Activated naive CD4-positive, alpha-beta T cell (primary cell): Measurements from ENCODE around the gene RECQL.
A peak's percentile ranks its signal among the peaks of the same experiment; 100 is the strongest.

Experiments used
- DNase-seq, 4 experiments: peaks; one replicate each; lab custom pipeline; 2025; lab: John Stamatoyannopoulos, UW

Gene RECQL, protein sequence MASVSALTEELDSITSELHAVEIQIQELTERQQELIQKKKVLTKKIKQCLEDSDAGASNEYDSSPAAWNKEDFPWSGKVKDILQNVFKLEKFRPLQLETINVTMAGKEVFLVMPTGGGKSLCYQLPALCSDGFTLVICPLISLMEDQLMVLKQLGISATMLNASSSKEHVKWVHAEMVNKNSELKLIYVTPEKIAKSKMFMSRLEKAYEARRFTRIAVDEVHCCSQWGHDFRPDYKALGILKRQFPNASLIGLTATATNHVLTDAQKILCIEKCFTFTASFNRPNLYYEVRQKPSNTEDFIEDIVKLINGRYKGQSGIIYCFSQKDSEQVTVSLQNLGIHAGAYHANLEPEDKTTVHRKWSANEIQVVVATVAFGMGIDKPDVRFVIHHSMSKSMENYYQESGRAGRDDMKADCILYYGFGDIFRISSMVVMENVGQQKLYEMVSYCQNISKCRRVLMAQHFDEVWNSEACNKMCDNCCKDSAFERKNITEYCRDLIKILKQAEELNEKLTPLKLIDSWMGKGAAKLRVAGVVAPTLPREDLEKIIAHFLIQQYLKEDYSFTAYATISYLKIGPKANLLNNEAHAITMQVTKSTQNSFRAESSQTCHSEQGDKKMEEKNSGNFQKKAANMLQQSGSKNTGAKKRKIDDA

DNA sequence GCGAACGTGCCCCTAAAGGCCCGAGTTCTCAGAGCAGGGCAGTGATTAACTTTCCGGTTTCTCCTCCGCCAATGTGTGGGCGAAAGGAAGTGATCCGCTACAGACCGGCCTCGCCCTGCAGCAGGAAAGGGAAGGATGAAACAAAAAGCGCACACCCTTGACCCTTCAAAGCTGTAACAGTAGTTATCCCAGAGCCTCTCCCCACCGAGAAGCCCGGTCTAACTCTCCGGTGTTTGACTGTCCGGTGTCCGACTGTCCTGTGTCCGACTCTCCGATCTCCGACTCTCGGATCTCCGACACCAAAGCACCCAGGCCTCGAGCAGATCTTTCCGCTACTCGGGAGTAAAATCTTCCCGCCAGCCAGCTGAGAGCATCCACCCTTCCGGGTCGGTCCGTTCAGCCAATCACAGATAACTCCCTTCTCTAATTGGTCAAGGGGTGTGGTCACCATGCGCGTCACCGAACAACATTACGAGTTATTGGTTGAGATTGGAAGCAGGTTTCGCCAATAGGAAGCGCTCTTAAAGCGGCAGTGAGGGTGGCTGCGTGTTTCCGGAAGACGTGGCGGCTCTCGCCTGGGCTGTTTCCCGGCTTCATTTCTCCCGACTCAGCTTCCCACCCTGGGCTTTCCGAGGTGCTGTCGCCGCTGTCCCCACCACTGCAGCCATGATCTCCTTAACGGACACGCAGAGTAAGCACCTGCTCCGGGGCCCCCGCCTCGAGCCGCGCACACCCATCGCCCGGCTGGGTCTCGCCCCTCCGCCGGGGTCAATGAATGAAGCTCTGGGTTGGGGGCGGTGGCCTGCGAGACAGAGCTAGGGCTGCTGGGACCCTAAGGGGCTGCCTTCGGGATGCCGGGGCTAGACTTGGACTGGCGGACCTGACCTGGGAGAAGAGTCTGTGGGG is at the start of gene RECQL, which contains the start of gene GOLT1B:
RECQL (minus strand) TSS at position 378 of the 906 bp plus-strand sequence. CDS start 2,065 bp downstream, outside the sequence.
GOLT1B (plus strand) TSS at position 532 of the 906 bp plus-strand sequence; CDS start at position 667, 135 bp downstream.
- peak; percentile 62 to 74 (median 71) for DNase-seq

DNA sequence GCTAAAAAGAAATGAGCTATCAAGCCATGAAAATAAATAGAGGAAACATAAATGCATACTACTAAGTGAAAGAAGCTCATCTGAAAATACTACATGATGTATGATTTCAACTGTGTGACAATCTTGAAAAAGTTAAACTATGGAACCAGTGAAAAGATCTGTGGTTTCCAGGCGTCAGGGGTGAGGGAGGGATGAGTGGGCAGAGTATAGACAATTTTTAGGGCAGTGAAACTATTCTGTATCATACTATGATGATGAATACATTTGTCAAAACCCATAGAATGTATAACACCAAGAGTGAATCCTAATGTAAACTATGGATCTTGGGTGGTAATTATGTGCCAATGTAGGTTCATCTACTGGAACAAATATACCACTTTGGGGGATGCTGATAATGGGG is 46.0 kb upstream of the RECQL start:
- no peak for DNase-seq

DNA sequence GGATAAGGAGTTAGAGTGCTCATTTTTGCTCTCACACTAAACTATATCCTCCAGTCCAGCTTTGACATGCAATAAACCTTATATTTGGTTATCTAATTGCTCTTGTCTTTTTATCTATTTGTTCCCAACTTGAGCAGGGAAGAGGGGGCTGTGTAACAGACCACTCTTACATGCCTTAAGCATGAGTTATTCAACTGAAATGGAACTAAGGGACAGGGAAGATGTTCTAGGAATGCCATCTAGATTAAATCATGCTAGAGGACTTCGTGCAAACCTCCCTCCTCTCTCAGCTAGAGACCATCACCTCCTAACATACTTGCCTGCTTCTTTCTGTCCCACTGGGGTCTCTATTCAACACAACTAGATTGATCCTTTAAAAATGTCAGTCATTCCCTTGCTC is 45.3 kb upstream of the RECQL start:
- DNase-seq: no peak

DNA sequence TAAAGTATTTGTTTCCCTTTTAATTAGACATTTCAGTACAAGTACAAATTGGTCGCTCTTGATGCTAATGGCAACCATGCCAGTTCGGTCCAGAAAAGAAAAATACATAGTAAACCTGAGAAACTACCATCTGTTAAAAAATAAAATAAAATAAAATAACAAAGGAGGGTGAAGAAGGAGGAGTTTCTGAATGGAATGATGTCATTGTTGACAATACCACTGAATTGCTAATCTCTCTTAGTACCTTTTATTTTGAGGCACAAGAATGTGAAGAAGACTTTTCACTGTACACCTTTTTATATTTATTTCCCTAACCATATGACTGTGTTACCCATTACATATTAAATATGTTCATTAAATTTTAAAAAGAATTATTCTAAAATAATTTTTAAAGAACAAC is 44.1 kb upstream of the RECQL start:
- no peak for DNase-seq

DNA sequence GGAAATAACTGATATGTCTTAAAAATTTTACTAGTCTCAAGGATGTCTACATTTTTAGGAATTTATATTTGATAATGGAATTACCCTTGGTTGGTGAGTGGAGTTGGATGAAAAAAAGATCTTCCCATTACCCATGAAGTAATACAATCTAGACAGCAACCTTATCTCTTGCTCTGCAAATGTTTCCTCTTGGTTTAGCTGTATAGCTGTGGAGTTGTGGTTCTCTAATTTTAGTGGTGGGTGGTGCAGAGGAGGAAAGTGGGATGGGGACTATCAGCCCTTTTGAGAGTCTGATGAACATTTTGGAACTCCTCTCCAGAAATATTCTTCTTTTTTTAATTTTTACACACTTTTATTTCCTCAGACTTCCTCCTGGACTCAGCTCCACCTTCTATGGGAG is 41.7 kb upstream of the RECQL start:
- no peak for DNase-seq

DNA sequence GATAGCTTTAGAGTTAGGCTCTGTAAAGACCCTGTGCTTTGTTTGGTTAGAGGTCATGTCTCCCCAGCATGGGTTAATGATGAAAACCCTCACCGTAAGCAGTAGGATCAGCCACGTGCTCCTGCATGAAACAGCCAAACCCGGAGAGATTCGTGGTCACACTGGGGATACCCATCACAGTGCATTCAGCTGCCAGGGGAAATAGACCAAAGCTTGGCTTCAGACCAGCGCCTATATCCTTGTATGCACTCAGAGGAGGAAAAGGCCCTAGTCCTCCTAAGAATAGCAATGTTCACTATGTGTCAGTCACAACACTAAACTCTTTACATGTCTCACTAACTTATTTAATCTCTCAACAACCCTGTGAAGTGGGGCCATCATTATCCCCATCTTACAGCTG is 41.0 kb upstream of the RECQL start:
- DNase-seq: no peak

DNA sequence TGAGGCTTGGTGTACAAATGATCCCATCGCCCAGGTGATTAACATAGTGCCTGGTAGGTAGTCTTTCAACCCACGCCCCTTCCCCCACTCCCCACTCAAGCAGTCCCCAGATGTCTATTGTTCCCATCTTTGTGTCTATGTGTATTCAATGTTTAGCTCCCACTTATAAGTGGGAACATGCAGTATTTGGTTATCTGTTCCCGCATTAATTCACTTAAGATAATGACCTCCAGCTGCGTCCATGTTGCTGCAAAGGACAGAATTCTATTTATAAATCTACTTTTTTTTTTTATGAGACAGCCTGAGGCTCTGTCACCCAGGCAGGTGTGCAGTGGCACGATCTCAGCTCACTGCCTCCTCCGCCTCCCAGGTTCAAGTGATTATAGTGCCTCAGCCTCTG is 40.3 kb upstream of the RECQL start:
- no peak for DNase-seq

DNA sequence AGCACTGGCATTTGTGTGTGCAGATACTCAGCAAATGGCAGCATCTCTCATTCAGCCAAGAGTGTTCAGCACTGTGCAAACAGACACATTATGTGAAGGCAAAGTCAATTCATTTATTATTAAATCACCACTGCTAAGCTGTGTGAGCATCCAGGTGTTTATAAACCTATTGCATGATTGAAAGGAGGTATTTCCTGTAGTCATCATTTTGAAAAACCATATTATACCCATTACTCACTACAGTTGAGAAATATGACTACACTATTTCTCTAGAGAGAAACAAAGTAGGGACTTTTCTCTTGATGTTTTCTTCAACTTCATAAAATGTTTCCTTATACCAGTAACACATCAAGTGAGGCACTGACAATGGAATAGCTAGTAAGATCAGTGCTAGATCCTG is 38.4 kb upstream of the RECQL start:
- DNase-seq: no peak

DNA sequence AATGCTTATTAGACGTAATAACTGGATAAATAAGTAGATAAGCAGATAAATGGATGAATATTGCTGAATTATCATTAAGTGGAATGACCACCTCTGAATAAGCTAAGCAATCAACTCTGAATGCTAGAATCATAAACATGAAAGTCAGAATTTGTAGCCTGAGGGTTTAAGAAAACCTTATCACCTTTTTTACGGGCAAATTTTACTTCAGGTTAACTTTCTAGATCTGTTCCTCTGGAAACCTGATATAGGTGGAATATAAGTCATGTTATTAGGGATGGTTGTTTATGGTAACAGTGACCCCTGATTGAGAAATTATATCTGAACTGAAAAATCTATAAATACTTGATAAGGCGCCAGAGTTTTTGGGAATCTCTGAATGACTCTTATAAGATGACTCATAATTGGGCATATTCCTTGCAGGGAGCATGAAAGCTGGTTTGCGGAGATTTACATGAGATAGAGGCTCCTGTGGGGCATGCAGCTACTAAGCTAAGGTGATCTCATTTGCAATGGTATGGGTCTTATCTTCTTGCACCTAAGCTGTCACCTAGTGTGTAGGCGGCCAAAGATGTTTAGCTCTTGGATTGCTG is 36.7 kb upstream of the RECQL start:
- no peak for DNase-seq

DNA sequence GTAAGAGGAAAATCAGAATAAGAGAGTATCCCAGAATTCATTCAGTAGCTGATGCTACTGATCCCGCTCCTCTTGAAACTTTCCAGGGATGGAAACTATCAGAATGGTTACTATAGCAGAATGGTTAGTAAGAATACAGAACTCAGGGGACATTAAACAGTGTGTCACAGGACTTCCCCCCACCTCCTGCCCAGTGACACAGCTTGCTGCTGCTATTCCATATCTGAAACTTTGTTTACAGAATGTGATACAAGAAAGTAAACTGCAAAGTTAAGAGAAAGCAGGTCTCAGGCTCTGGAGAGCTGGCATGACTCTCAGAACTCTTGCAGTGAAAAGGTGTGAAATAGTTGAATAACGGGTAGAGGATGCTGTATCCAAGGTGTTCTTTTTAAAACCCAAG is 28.0 kb upstream of the RECQL start:
- DNase-seq: no peak

DNA sequence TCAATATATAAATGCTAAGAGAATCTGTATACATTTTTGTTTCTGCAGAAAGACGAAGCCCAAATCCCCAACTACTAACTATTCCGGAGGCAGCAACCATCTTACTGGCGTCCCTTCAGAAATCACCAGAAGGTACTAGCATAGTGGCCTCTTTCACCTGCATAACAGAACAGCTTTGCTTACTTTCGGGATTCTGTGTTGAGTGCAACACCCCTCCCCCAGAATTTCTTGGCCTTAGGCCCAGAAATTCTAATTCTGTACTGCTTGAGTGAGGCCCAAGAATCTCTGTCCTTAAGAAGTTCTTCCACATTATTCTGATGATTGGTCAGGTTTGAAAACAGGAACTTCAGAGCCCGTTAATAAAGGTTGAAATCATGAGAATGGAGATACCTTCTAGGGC is 27.5 kb upstream of the RECQL start:
- DNase-seq: no peak

DNA sequence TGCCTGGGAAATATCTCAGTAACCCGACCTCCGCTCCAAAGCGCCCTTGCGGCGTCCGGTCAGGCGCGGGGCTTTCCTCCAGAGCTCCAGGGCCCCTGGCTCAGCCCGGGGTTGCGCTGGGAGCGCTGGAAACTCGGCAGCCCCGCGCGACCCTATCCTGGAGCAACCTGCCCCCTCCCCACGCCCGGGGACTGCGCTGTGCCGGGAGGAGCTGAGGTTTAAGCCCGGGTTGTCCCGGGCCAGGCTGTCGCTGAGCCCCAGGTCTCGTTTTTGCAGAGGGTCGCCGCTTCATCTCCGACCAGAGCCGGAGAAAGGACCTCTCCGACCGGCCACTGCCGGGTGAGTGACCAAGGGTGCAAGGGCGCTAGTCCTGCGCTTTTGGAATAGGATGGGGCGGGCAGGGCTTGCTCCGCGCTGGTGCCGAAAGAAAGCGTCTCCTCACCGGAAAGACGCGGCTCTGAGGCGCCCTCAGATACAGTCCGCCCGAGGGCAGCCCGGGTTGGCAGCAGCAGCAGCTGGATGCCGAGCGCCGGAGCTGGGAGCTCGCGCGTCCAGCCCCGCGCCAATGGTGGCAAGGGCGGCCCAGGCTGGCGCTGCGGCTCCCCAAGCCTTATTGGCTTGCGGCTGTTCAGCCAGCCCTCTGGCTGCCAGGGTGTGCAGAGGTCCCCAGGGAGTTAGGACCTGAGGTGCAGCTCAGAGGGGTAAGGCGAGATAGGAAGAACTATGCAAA is 26.2 kb upstream of the RECQL start:
- peak; percentile 12 to 48 (median 30) for DNase-seq

DNA sequence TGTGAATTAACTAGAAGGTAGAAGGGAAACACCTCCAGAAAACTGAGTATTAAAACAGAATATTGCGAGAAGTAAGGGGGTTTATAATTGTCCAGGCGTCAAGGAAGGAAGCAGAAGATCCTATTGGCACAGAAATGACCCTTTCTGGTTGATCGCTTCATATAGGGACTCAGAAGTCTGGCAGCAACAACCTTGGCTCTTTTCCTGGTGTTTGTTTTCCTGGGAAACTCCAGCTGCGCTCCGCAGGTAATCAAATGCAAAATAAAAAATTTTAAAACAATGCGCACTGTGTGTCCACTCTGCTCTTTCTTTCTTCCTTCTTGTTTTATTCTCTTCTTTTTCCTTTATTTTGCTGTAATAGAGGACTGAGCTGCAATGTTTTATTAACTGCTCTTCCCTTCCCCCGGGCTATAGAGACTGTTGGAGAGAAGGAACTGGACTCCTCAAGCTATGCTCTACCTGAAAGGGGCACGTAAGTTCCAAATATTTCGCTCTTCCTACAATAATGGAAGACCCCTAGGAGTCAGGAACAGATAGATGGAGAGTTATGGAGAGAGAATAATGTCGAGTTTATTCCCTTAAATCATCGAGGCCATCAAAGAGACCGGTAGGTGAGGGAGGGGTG is 25.4 kb upstream of the RECQL start:
- DNase-seq: no peak

DNA sequence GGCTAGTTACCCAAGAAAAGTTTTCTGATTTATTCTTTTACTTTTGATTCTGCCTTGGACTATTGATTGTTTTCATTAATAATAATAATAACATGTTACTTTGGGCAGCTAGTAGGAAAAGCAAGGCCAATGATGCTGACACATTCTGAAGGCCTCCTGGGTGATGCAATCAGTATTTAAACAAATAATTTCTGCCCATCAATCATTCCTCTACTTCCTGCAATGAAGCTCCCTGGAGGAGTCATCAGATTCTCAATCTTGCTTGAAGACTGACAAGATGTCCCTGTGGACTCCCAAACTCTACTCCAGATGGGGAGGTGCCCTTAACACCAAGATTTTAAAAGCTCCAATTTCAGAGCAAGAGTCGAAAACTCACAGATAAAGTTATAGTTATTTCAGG is 24.6 kb upstream of the RECQL start, which contains the start of gene SPX:
SPX (plus strand) TSS at position 244 of the 400 bp plus-strand sequence. CDS start 177 bp downstream, outside the sequence.
- no peak for DNase-seq

DNA sequence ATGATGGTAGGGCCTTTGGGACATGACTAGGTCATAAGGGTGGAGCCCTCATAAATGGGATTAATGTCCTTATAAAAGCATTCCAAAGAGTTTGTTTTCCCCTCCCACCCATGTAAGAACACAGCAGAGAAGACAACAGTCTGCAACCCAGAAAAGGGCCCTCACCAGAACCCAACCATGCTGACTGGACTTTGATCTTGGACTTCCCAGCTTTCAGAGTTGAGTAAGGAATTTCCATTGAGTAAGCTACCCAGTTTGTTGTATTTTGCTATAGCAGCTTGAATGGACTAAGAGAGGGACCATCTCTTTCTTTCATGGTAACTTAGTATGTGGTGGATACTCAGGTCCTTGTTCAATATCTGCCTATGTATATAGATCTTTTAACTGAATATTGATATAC is 21.7 kb upstream of the RECQL start:
- DNase-seq: no peak

DNA sequence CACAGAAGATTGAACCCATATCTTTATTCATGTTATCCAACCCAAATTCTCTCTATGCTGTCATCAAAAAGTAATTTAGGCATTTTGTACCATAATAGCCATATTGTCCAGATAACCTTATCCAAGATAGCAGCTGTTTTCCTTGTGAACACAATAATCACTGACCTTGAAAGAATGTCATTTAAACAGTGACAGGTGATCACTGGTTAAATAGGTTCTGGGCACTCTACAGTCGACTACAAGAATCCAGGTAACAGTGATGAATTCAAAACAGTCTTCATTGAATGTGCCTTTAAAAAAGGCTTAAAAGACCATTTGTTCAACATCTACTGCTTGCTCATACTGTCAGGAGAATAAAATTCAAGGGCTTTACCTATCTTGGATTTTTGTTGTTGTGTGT is 20.1 kb upstream of the RECQL start:
- DNase-seq: no peak

DNA sequence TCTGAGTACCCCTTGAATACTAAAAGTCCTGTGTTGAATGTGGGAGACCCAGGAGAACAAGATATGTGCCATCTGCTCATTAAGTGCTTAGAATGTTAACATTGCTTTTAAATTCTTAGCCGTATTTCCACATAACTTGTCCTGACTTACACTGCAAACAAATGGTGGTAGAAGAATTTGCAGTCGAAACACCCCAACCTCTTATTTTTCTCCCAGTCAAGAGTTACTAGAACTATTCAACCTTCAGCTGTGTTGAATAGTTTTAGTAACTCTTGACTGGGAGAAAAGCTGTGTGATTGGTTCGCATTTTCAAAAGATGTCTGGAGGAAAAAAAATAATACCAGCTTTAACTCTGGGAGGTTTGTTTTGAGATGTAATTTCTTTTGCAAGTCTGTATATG is 17.0 kb upstream of the RECQL start:
- DNase-seq: no peak

DNA sequence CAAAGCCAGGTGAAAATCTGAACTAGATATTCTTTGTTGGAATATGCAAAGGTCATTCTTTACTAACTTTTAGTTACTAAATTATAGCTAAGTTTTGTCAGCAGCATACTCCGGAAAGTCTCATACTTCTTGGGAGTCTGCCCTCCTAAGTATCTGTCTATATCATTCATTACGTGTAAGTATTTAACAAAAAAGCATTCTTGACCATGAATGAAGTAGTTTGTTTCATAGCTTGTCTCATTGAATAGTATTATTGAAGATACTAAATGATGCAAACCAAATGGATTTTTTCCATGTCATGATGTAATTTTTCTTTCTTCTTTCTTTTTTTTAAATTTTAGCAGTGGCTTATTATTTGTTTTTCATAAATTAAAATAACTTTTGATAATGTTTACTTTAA is 14.8 kb upstream of the RECQL start:
- DNase-seq: no peak

DNA sequence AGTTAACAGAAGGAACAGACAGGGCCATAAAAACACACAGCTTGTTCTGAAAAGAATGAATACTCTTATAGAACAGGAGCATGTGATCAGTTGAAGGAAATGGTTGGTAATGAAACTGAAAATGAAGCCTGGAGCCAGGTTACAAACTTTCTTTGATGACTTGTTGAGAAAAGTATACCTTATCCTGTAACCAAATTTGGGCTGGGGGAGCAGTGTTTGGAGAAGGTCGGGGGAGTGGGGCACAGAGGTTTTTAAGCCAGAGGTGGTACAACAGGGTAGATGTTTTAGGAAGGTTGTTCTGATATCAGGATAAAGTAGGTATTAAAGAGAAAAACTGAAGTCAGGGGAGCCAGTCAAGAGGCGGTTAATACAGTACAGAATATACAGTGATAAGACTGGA is 8.3 kb upstream of the RECQL start:
- DNase-seq: no peak

DNA sequence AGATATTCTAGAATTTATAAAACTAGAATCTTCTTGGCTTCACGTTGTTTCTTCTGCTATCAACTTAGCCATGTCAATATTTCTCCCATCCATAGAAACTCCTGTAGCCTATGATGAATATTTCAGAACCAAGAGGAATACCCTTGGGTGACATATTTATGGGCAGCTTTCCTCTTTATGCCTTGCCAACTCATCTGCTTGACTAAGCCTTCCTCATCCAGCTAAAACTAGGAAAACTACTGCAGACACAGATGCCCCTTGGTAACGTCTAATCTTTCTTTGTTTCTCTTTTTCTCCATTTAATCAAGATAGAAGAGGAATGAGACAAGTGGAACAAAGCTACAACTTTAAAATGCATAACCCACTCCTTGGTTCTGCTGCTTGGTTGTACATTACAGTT is 6.4 kb upstream of the RECQL start:
- no peak for DNase-seq

DNA sequence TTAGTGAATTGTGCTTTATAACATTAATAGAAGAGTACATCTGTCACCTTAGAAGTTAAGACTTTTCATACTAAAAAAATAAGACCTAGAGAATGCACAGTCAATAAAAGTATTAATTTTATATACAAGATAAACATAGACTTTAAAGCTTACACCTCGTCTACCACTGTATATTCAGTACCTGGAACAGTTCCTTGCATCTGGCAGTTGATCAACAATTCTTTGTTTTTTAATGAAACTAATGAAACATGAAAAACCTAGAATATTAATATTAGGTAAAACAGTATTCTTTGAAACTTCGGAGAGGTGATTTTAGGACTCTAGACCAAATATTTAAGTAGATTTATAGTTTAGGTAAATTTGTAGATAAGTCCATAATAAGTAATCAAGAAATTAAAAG is 4.5 kb upstream of the RECQL start:
- DNase-seq: no peak
